Smooth muscle cell (in vitro differentiated cells): Measurements from ENCODE around the gene UIMC1. TPM values are rescaled to one million over a fixed set of nuclear protein-coding genes. Genes with fewer than 3 reads are reported as not detected.

Experiments used
- DNase-seq: peaks from one replicate; lab custom pipeline; 2025; ENCODE audit not compliant: unreplicated experiment; lab: John Stamatoyannopoulos, UW
- H2AFZ ChIP-seq: fragments of 200-600 bp; sonication (generic); 2 replicates; pipeline ENCODE4 v1.6.0; 2016; ENCODE audit warnings: antibody characterized with exemption, low read depth, mild to moderate bottlenecking
- H3F3A ChIP-seq: fragments of 200-600 bp; sonication (generic); 2 replicates; pipeline ENCODE4 v1.6.0; 2017; ENCODE audit warnings: antibody characterized with exemption, low read depth
- H3K27ac ChIP-seq: fragments of 200-600 bp; sonication (generic); 2 replicates; pipeline ENCODE4 v1.5.1; 2016; ENCODE audit warnings: low read depth, mild to moderate bottlenecking
- H3K27me3 ChIP-seq: fragments of 200-600 bp; sonication (generic); 2 replicates; pipeline ENCODE4 v1.6.1; 2016; ENCODE audit warnings: low read depth, mild to moderate bottlenecking
- H3K36me3 ChIP-seq: fragments of 200-600 bp; sonication (generic); 2 replicates; pipeline ENCODE4 v1.5.1; 2016; ENCODE audit warnings: low read depth
- H3K4me1 ChIP-seq: fragments of 200-600 bp; sonication (generic); 2 replicates; pipeline ENCODE4 v1.5.1; 2016; ENCODE audit warnings: low read depth
- H3K4me2 ChIP-seq: fragments of 200-600 bp; sonication (generic); 2 replicates; pipeline ENCODE4 v1.6.0; 2016; ENCODE audit warnings: mild to moderate bottlenecking
- H3K4me3 ChIP-seq: fragments of 200-600 bp; sonication (generic); 2 replicates; pipeline ENCODE4 v1.5.1; 2016; ENCODE audit warnings: mild to moderate bottlenecking
- H3K79me2 ChIP-seq: fragments of 200-600 bp; sonication (generic); 2 replicates; pipeline ENCODE4 v1.6.0; 2016; ENCODE audit warnings: low read depth, mild to moderate bottlenecking
- H3K9ac ChIP-seq: fragments of 200-600 bp; sonication (generic); 2 replicates; pipeline ENCODE4 v1.6.0; 2016; ENCODE audit warnings: low read depth
- H3K9me3 ChIP-seq: fragments of 200-600 bp; sonication (generic); replicated peaks from 2 replicates; pipeline ENCODE4 v1.5.1; 2016; ENCODE audit warnings: low read depth
- H4K20me1 ChIP-seq: fragments of 200-600 bp; sonication (generic); 2 replicates; pipeline ENCODE4 v1.6.0; 2016; ENCODE audit warnings: low read depth
- CTCF ChIP-seq: fragments of 200-600 bp; sonication (generic); IDR thresholded peaks from 2 replicates; pipeline ENCODE4 v1.5.1; 2017; ENCODE audit warnings: borderline replicate concordance, mild to moderate bottlenecking, antibody characterized with exemption; ENCODE audit not compliant: insufficient read depth, poor library complexity, severe bottlenecking
- WGBS: methylation state at CpG from one replicate; pipeline ENCODE4 v1.1.7; 2016; ENCODE audit warnings: low lambda C conversion rate; 5-methylcytosine and 5-hydroxymethylcytosine counted together
- polyA plus RNA-seq: library from polyadenylated mRNA; unstranded; fragments of >200 nt; fragmentation: Nextera tagmentation; extraction: Ambion mirVana; gene quantifications from 2 replicates; pipeline ENCODE4 v1.2.1, GENCODE V29; 2016
- total RNA-seq: library from RNA; depleted of rRNA; stranded (reverse); fragments of >200 nt; gene quantifications from 2 replicates; pipeline ENCODE4 v1.2.3, GENCODE V29; 2014

UIMC1 gene
- total and polyA plus RNA-seq, 2 experiments from 2014 or later = 12.1 to 19.9 TPM

- Histone ChIP-seq H3K27me3 (no peaks in the 10 kb centered on the region), H3K27ac (no peak overlapping the region), H3K9ac (no peak overlapping the region), H3K9me3 (no peaks in the 10 kb centered on the region), H3K4me1 (no peaks in the 10 kb centered on the region), H3F3A (no peaks in the 10 kb centered on the region), H4K20me1 (no peaks in the 10 kb centered on the region), H3K36me3 (peaks cover 22% of the 10 kb centered on the region), H3K79me2 (no peaks in the 10 kb centered on the region), H3K4me3 (no peak overlapping the region), H2AFZ (no peak overlapping the region), H3K4me2 (no peak overlapping the region)
- no peak for DNase-seq
- 87% methylated on average over 5 of the region's 5 CpGs for WGBS
- TF ChIP-seq CTCF = no peak
Measured at GRCh38 chr5:176902911-176903664, 103.5 kb downstream of the UIMC1 start.

GRCh38 chr5:176902102-176902814 is 104.3 kb downstream of the UIMC1 start:
- H3K4me2 ChIP-seq = no peak overlapping the region
- no peak for TF ChIP-seq CTCF
- DNase-seq = no peak
- peaks cover 16% of the 10 kb centered on the region for H3K36me3 ChIP-seq
- 95% methylated on average over 6 of the region's 6 CpGs for WGBS
- H3K79me2 ChIP-seq = no peaks in the 10 kb centered on the region
- H4K20me1 ChIP-seq = no peaks in the 10 kb centered on the region
- no peak overlapping the region for H3K4me3 ChIP-seq
- no peak overlapping the region for H2AFZ ChIP-seq
- H3F3A ChIP-seq = no peaks in the 10 kb centered on the region
- no peaks in the 10 kb centered on the region for H3K4me1 ChIP-seq
- H3K27me3 ChIP-seq = no peaks in the 10 kb centered on the region
- no peak overlapping the region for H3K27ac ChIP-seq
- no peaks in the 10 kb centered on the region for H3K9me3 ChIP-seq
- H3K9ac ChIP-seq = no peak overlapping the region

- H3K9ac ChIP-seq = no peak overlapping the region
- H2AFZ ChIP-seq = no peak overlapping the region
- H3K27ac ChIP-seq = no peak overlapping the region
- no peaks in the 10 kb centered on the region for H3K4me1 ChIP-seq
- no peaks in the 10 kb centered on the region for H3K27me3 ChIP-seq
- WGBS = 96% methylated on average over 12 of the region's 12 CpGs
- H3F3A ChIP-seq = no peaks in the 10 kb centered on the region
- H3K9me3 ChIP-seq = no peaks in the 10 kb centered on the region
- H3K4me3 ChIP-seq = no peak overlapping the region
- H4K20me1 ChIP-seq = no peaks in the 10 kb centered on the region
- peaks cover 9% of the 10 kb centered on the region for H3K36me3 ChIP-seq
- no peak for DNase-seq
- no peak for TF ChIP-seq CTCF
- no peaks in the 10 kb centered on the region for H3K79me2 ChIP-seq
- no peak overlapping the region for H3K4me2 ChIP-seq
Measured at GRCh38 chr5:176901260-176902101, 105.1 kb downstream of the UIMC1 start.
